K562 (cell line): ENCODE measurements around the gene DCN. TPM values are rescaled to one million over a fixed set of nuclear protein-coding genes. Genes with fewer than 3 reads are reported as not detected.

ENCODE experiments used
- ATAC-seq: fragments of 200-7000 bp; cut with Tn5 transposase; 3 replicates; pipeline ENCODE4 v1.9.1; 2020; ENCODE audit warnings: moderate library complexity
- BruUV-seq: library from RNA; stranded (reverse); fragments of 400-500 nt; replicated peaks from 2 replicates; lab custom pipeline; 2021; lab: Mats Ljungman, UMichigan
- CTCF ChIA-PET: fragments of 300-600 bp; formaldehyde crosslinking; extraction: SDS; loops from one replicate; lab custom pipeline; 2021; ENCODE audit warnings: low intra/inter-chr PET ratio; lab: Yijun Ruan, JAX
- POLR2A ChIA-PET: fragments of 300-600, 350-650 bp; sonication (Branson Sonifier 250); formaldehyde crosslinking; extraction: SDS; loops from one replicate; lab custom pipeline; 2021; ENCODE audit warnings: antibody characterized with exemption, inconsistent platforms; lab: Yijun Ruan, JAX
- DNase-seq, 4 experiments: peaks; one replicate each; pipeline versions ENCODE4 v3.0.0 to v3.0.0-alpha.2; 2011 to 2018; ENCODE audit warnings: low spot score in 3 of 4, mixed read lengths in 3 of 4; ENCODE audit errors: extremely low read depth in 1 of 4
- FAIRE-seq: peaks from 2 replicates; lab custom pipeline; 2011; peaks lifted over from hg19 to GRCh38; lab: Jason Lieb, UNC
- H2AFZ ChIP-seq: 2 replicates; pipeline ENCODE4 v1.6.0; 2011; ENCODE audit warnings: low read depth, low read length, control low read depth, inconsistent platforms
- H3K27ac ChIP-seq: fragments of 200-600 bp; 3 replicates; pipeline ENCODE4 v1.8.0; 2011; ENCODE audit warnings: low read depth, mild to moderate bottlenecking, control low read depth, inconsistent platforms, low read length, moderate library complexity, mixed read lengths; ENCODE audit errors: extremely low read depth
- H3K27me3 ChIP-seq, 2 experiments: fragments of 300-600 bp in 1 of 2; 2 replicates in 1 of 2; 3 replicates in 1 of 2; pipeline versions ENCODE4 v1.6.0 to v1.8.0; 2011; ENCODE audit warnings: inconsistent platforms in 2 of 2, low read length in 2 of 2, mild to moderate bottlenecking in 1 of 2, mixed read lengths in 1 of 2, moderate library complexity in 1 of 2; ENCODE audit not compliant: control insufficient read depth in 2 of 2, insufficient read depth in 2 of 2
- H3K36me3 ChIP-seq: fragments of 300-600 bp; 3 replicates; pipeline ENCODE4 v1.8.0; 2011; ENCODE audit warnings: mild to moderate bottlenecking, low read length, inconsistent platforms; ENCODE audit not compliant: control insufficient read depth, insufficient read depth
- H3K4me1 ChIP-seq, 2 experiments: fragments of 200-600 bp in 1 of 2; replicated peaks in 1 of 2; 2 replicates in 1 of 2; 3 replicates in 1 of 2; pipeline versions ENCODE4 v1.5.1 to v1.8.0; 2011; ENCODE audit warnings: inconsistent platforms in 2 of 2, low read length in 2 of 2, mild to moderate bottlenecking in 1 of 2, mixed read lengths in 1 of 2, moderate library complexity in 1 of 2; ENCODE audit not compliant: control insufficient read depth in 2 of 2, insufficient read depth in 2 of 2
- H3K4me2 ChIP-seq: 2 replicates; pipeline ENCODE4 v1.6.1; 2011; ENCODE audit warnings: low read length, control low read depth, inconsistent platforms, mixed read lengths; ENCODE audit not compliant: insufficient read depth
- H3K4me3 ChIP-seq: fragments of 200-600 bp; sonication (generic), shearing (Covaris generic); 2 replicates; pipeline ENCODE4 v1.5.1; 2016; ENCODE audit warnings: control low read depth, inconsistent platforms
- H3K79me2 ChIP-seq: fragments of 200-600 bp; 3 replicates; pipeline ENCODE4 v1.8.0; 2011; ENCODE audit warnings: low read length, inconsistent platforms; ENCODE audit not compliant: control insufficient read depth, insufficient read depth
- H3K9ac ChIP-seq, 2 experiments: 2 replicates each; pipeline versions ENCODE4 v1.6.0 to v1.6.1; 2011; ENCODE audit warnings: low read depth in 2 of 2, low read length in 2 of 2, control low read depth in 1 of 2, inconsistent platforms in 1 of 2, mild to moderate bottlenecking in 1 of 2, mixed read lengths in 1 of 2; ENCODE audit not compliant: insufficient read depth in 1 of 2
- H3K9me1 ChIP-seq: one replicate; pipeline ENCODE4 v1.6.0; 2011; ENCODE audit warnings: inconsistent platforms, mild to moderate bottlenecking, low read length, moderate library complexity; ENCODE audit not compliant: control insufficient read depth, insufficient read depth
- H3K9me3 ChIP-seq: replicated peaks from 2 replicates; pipeline ENCODE4 v1.5.1; 2011; ENCODE audit warnings: low read depth, low read length, inconsistent platforms; ENCODE audit not compliant: control insufficient read depth, insufficient read depth
- H4K20me1 ChIP-seq: replicated peaks from 2 replicates; pipeline ENCODE4 v1.6.1; 2011; ENCODE audit warnings: low read length, inconsistent platforms, mixed read lengths; ENCODE audit not compliant: control insufficient read depth, insufficient read depth
- EP300 ChIP-seq: IDR thresholded peaks from 2 replicates; pipeline ENCODE4 v1.6.1; 2012; ENCODE audit warnings: low read length, improper control_type of control experiment
- WGBS: fragments of 100-300 bp; shearing (Covaris generic); methylation state at CpG from one replicate; pipeline ENCODE4 v1.1.6; 2016; ENCODE audit warnings: low coverage, mixed read lengths; ENCODE audit not compliant: insufficient coverage; ENCODE audit errors: missing lambda C conversion rate; 5-methylcytosine and 5-hydroxymethylcytosine counted together
- in situ Hi-C: fragments of 300-500 bp; cut with MboI; formaldehyde crosslinking; loops from 4 replicates; pipeline ENCODE4 v1.15.0; 2018; ENCODE audit warnings: inconsistent platforms, mixed read lengths
- intact Hi-C: fragments of 100-400 bp; cut with micrococcal nuclease; formaldehyde crosslinking; loops from 2 replicates; pipeline ENCODE4 v1.14.2; 2022
- polyA plus RNA-seq, 8 experiments: library from polyadenylated mRNA; depleted of rRNA in 4 of 8; stranded (reverse) in 5 of 8; unstranded in 3 of 8; fragments of >200 nt; fragmentation: Nextera tagmentation in 2 of 8; fragmentation: Illumina TruSeq in 1 of 8; extraction: Ambion mirVana in 2 of 8; extraction: Trizol in 1 of 8; gene quantifications; 2 replicates each; pipeline versions ENCODE4 v1.2.1 to v1.2.3, GENCODE V29; 2011 to 2014; ENCODE audit warnings: inconsistent platforms in 1 of 8, missing spikeins in 1 of 8
- total RNA-seq, 7 experiments: library from RNA; depleted of rRNA in 6 of 7; stranded (reverse); fragments of >200 nt in 6 of 7; fragmentation: Illumina TruSeq in 2 of 7; extraction: Trizol in 2 of 7; gene quantifications; 2 replicates each; pipeline versions ENCODE4 v1.2.1 to v1.2.3, GENCODE V29; 2011 to 2021; ENCODE audit warnings: low replicate concordance in 1 of 7
- TF ChIP-seq, protein P1 (sequence below): sonication (generic); formaldehyde crosslinking; IDR thresholded peaks from 2 replicates; pipeline ENCODE4 v1.8.1; 2023; ENCODE audit warnings: mild to moderate bottlenecking, missing genetic modification reagents, moderate library complexity
- TF ChIP-seq, protein P2 (sequence below): sonication (generic); formaldehyde crosslinking; IDR thresholded peaks from 2 replicates; pipeline ENCODE4 v1.8.0; 2022; ENCODE audit warnings: mild to moderate bottlenecking, missing genetic modification reagents, borderline replicate concordance

DCN gene
- total and polyA plus RNA-seq, 9 of the 15 experiments (the other 6 are each of a cell fraction or from before 2014, with no cell fraction given): 0.08 to 2.4 (median 0.31) TPM; not detected in 1

DNA sequence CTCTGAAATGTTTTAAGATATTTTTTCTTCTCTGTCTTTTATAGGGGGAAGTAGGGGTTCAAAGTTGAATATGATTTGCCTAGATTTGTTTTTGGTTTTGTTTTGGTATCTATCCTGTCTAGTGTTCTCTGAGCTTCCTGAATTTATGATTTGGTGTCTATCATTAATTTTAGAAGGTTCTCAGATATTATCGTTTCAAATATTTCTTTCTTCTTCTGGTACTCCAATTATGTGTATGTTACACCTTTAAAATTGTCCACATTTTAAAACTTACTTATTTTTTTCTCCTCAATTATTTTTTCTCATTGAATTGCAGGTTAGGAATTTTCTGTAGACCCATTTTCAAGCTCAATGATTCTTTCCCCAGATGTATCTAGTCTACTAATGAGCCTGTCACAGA, 13.8 kb upstream of the DCN start:
- Histone ChIP-seq H3K9me1 (no peaks in the 10 kb centered on the region), H3K9me3 (no peaks in the 10 kb centered on the region)
- TF ChIP-seq, protein P1, sequence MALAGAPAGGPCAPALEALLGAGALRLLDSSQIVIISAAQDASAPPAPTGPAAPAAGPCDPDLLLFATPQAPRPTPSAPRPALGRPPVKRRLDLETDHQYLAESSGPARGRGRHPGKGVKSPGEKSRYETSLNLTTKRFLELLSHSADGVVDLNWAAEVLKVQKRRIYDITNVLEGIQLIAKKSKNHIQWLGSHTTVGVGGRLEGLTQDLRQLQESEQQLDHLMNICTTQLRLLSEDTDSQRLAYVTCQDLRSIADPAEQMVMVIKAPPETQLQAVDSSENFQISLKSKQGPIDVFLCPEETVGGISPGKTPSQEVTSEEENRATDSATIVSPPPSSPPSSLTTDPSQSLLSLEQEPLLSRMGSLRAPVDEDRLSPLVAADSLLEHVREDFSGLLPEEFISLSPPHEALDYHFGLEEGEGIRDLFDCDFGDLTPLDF (CRISPR knock-in tag): no peak
- no peak for TF ChIP-seq EP300
- TF ChIP-seq, protein P2, sequence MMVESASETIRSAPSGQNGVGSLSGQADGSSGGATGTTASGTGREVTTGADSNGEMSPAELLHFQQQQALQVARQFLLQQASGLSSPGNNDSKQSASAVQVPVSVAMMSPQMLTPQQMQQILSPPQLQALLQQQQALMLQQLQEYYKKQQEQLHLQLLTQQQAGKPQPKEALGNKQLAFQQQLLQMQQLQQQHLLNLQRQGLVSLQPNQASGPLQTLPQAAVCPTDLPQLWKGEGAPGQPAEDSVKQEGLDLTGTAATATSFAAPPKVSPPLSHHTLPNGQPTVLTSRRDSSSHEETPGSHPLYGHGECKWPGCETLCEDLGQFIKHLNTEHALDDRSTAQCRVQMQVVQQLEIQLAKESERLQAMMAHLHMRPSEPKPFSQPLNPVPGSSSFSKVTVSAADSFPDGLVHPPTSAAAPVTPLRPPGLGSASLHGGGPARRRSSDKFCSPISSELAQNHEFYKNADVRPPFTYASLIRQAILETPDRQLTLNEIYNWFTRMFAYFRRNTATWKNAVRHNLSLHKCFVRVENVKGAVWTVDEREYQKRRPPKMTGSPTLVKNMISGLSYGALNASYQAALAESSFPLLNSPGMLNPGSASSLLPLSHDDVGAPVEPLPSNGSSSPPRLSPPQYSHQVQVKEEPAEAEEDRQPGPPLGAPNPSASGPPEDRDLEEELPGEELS (CRISPR knock-in tag): no peak
- TF ChIP-seq, all 486 proteins: peak for 0
- in situ Hi-C loops (no loop called here), intact Hi-C loops (no loop called here)
- 0% methylated on average over 1 of the region's 1 CpG for WGBS
- BruUV-seq: no TSS peak
- Histone ChIP-seq H3K36me3 (no peaks in the 10 kb centered on the region), H4K20me1 (no peaks in the 10 kb centered on the region), H3K4me1 (no peaks in the 10 kb centered on the region), H3K4me2 (no peak overlapping the region), H3K27ac (no peak overlapping the region), H3K9ac (no peak overlapping the region), H3K79me2 (no peaks in the 10 kb centered on the region), H3K4me3 (no peak overlapping the region), H2AFZ (no peak overlapping the region), H3K27me3 (no peaks in the 10 kb centered on the region)
- POLR2A ChIA-PET: interaction anchor here (0.6 kb wide), 1 partner anchor 757 kb away, joined by 3 read pairs; no protein-coding TSS in a partner anchor
- ATAC-seq (no peak), FAIRE-seq (no peak), DNase-seq (no peak)
- CTCF ChIA-PET: no interaction called here
